Endodermal cell (in vitro differentiated cells): ENCODE measurements around the gene HSBP1L1. TPM values are rescaled to one million over a fixed set of nuclear protein-coding genes. Genes with fewer than 3 reads are reported as not detected.

Experiments used
- DNase-seq: peaks from one replicate; pipeline ENCODE4 v3.0.0-alpha.2; 2017
- H3K27ac ChIP-seq: 2 replicates; pipeline ENCODE4 v1.5.1; 2013; ENCODE audit warnings: mild to moderate bottlenecking, low read depth, low read length, moderate library complexity
- H3K27me3 ChIP-seq: 2 replicates; pipeline ENCODE4 v1.6.1; 2013; ENCODE audit warnings: mild to moderate bottlenecking, low read length, moderate library complexity; ENCODE audit not compliant: insufficient read depth, control insufficient read depth, poor library complexity, severe bottlenecking
- H3K36me3 ChIP-seq: 2 replicates; pipeline ENCODE4 v1.7.0; 2013; ENCODE audit warnings: mild to moderate bottlenecking, low read length, moderate library complexity; ENCODE audit not compliant: control insufficient read depth, insufficient read depth
- H3K4me1 ChIP-seq: one replicate; pipeline ENCODE4 v1.7.0; 2013; ENCODE audit warnings: low read length; ENCODE audit not compliant: control insufficient read depth, insufficient read depth
- H3K4me3 ChIP-seq: 2 replicates; pipeline ENCODE4 v1.5.1; 2013; ENCODE audit warnings: mild to moderate bottlenecking, low read length, moderate library complexity
- H3K9ac ChIP-seq: 2 replicates; pipeline ENCODE4 v1.6.1; 2013; ENCODE audit warnings: mild to moderate bottlenecking, low read length, moderate library complexity; ENCODE audit not compliant: poor library complexity, severe bottlenecking; ENCODE audit errors: extremely low read depth
- H3K9me3 ChIP-seq: 2 replicates; pipeline ENCODE4 v1.6.1; 2013; ENCODE audit warnings: mild to moderate bottlenecking, low read length, moderate library complexity; ENCODE audit not compliant: control insufficient read depth
- H3K27ac Mint-ChIP-seq: 2 replicates; pipeline ENCODE4 v1.8.0; 2020; ENCODE audit warnings: mixed read lengths
- H3K27me3 Mint-ChIP-seq: 2 replicates; pipeline ENCODE4 v1.8.0; 2021; ENCODE audit warnings: mild to moderate bottlenecking, mixed read lengths; ENCODE audit not compliant: insufficient read depth
- H3K36me3 Mint-ChIP-seq: 2 replicates; pipeline ENCODE4 v1.8.0; 2020; ENCODE audit warnings: low read depth, mixed read lengths
- H3K4me1 Mint-ChIP-seq: 2 replicates; pipeline ENCODE4 v1.8.0; 2020; ENCODE audit warnings: mixed read lengths
- H3K4me3 Mint-ChIP-seq: 2 replicates; pipeline ENCODE4 v1.8.0; 2020; ENCODE audit warnings: mild to moderate bottlenecking, moderate library complexity, mixed read lengths
- H3K9me3 Mint-ChIP-seq: 2 replicates; pipeline ENCODE4 v1.8.0; 2020; ENCODE audit warnings: mild to moderate bottlenecking, mixed read lengths
- CTCF ChIP-seq: fragments of 200-600 bp; sonication (generic); conservative IDR thresholded peaks from 2 replicates; pipeline ENCODE4 v1.5.0; 2021; ENCODE audit warnings: antibody characterized with exemption, mild to moderate bottlenecking
- WGBS, 2 experiments: methylation state at CpG; one replicate each; pipeline versions ENCODE4 v1.1.5 to v1.1.7; 2013; ENCODE audit warnings: missing lambda C conversion rate in 2 of 2, mixed read lengths in 1 of 2; ENCODE audit not compliant: insufficient coverage in 1 of 2, insufficient read length in 1 of 2; 5-methylcytosine and 5-hydroxymethylcytosine counted together
- total RNA-seq, 2 donors: library from RNA; stranded (reverse); fragmentation: NEBNext Ultra II Directional in 1 of 2; extraction: Animal tissue kit (Norgen Biotek cat#: 25700) in 1 of 2; gene quantifications; 2 replicates in 1 of 2; 3 replicates in 1 of 2; pipeline ENCODE4 v1.2.1, GENCODE V29; 2021

The HSBP1L1 gene
- total RNA-seq, 2 donors from 2014 or later = 2.6 to 2.7 TPM

DNA sequence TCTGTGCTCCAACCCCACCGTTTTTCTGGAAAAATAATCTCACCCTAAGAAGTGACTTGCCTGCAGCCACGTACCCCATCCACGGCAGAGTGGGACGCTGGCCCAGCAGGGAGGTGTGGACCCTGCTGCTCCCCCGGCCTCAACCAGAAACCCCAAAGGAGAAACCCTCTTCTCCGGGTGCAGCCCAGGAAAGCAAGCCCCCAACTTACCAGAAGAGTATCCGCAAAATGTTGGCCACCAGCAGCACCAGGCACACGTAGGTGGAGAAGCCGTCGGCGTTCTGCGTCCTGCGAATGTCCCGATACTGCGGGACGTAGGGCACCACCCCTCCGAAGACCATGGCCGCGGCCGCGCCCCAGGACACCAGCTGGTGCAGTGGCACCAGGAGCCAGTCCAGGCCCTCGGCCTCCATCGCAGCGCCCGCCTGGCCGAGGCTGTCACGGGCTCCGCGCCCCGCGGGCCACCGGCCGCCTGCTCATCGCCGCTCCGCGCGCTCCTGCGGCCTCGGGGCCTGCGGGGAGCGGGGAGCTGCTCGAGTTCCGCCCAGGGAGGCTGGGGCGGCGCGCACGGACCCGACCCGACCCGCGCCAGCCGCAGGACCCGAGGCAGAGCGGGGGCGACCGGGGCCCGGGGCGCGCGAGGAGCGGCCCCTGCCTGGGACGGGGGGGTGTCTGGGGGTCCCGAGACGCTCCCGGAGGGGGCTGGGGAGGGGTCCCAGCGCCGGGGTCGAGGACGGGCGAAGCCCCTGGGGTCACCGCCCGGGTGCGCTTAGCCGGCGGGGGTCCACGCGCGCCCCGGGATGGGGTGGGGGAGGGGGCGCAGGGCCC is 13.7 kb upstream of the HSBP1L1 start:
- H3K9ac ChIP-seq = no peak overlapping the region
- no peak overlapping the region for H3K27ac Mint-ChIP-seq
- H3K4me3 ChIP-seq = peak overlapping the region; percentile 84
- no peaks in the 10 kb centered on the region for H3K9me3 Mint-ChIP-seq
- no peaks in the 10 kb centered on the region for H3K4me1 ChIP-seq
- H3K9me3 ChIP-seq = no peaks in the 10 kb centered on the region
- WGBS, 2 experiments = 7 to 27% methylated on average over 14 to 81 of the region's 81 CpGs
- peaks cover 64% of the 10 kb centered on the region for H3K27me3 Mint-ChIP-seq
- no peak overlapping the region for H3K27ac ChIP-seq
- H3K36me3 ChIP-seq = peaks cover 11% of the 10 kb centered on the region
- peaks cover 3% of the 10 kb centered on the region for H3K4me1 Mint-ChIP-seq
- peak overlapping the region; percentile 62 for H3K4me3 Mint-ChIP-seq
- peaks cover 19% of the 10 kb centered on the region for H3K36me3 Mint-ChIP-seq
- peak; percentile 73 for DNase-seq
- H3K27me3 ChIP-seq = peaks cover 15% of the 10 kb centered on the region
- TF ChIP-seq CTCF = no peak

DNA sequence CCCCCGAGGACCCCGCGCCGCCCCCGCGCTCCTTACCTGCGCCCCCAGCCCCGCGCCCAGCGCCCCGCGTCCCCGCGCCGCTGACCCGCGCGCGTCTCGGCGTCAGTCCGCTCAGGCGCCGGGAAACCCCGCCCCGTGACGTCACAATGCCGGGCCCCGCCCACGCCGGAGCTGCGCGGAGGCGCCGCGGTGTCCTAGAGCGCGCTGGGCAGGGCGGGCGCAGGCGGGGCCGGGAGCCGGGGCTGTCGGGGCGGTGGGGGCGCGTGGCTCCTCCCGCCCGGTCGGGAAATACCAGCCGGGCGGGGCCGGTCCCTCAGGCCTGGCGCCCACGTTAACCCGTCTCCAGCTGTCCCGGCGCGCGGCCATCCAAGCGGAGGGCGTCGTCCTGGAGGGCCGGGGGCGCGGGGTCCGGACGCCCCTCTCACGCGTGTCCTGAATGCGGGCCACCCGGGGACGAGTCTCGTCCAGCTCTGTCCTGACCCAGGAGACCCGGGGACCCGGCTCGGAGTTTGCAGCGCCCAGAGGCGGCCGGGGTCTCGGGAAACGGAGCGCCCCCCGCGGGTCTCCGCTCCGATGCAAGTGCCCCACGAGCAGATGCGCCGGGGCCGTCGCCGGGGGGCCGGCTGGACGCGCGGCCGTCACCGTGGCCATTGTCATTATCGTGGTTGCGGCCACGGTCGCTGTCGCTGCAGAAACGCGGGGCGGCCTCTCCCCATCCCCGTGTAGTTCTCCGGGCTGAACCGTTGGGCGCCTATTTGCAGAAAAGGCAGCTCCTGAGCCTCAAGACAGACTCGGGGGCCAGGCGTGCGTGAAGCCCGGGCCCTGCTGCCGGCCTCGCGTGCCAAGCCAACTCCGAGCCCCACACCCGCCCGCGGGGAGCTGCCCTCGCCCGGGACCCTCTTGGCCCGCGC is 12.6 kb upstream of the HSBP1L1 start, which contains the start of gene SLC66A2:
Gene SLC66A2 (minus strand): TSS at position 109 of the 911 bp plus-strand sequence. CDS start 727 bp downstream, outside the sequence.
- H3K27ac Mint-ChIP-seq = no peak within 1 kb of the TSS
- Histone ChIP-seq H3K9ac (no peak within 1 kb of the TSS), H3K27me3 (peaks cover 15% of the 10 kb centered on the region), H3K36me3 (peaks cover 11% of the 10 kb centered on the region), H3K4me1 (no peaks in the 10 kb centered on the region), H3K4me3 (peak within 1 kb of the TSS; percentile 84), H3K9me3 (no peaks in the 10 kb centered on the region), H3K27ac (no peak within 1 kb of the TSS)
- no peaks in the 10 kb centered on the region for H3K9me3 Mint-ChIP-seq
- peak; percentile 96 for DNase-seq
- H3K4me3 Mint-ChIP-seq = peak within 1 kb of the TSS; percentile 62
- WGBS, 2 experiments = 0 to 1% methylated on average over 22 to 126 of the region's 126 CpGs
- peaks cover 19% of the 10 kb centered on the region for H3K36me3 Mint-ChIP-seq
- peaks cover 3% of the 10 kb centered on the region for H3K4me1 Mint-ChIP-seq
- peaks cover 74% of the 10 kb centered on the region for H3K27me3 Mint-ChIP-seq
- peak; percentile 30 for TF ChIP-seq CTCF

GRCh38 chr18:79952456-79952995 is 11.9 kb upstream of the HSBP1L1 start:
- peaks cover 11% of the 10 kb centered on the region for H3K36me3 ChIP-seq
- H3K4me1 Mint-ChIP-seq = peaks cover 3% of the 10 kb centered on the region
- WGBS, 2 experiments = 11 to 40% methylated on average over 1 to 25 of the region's 43 CpGs
- H3K9ac ChIP-seq = no peak overlapping the region
- no peak for TF ChIP-seq CTCF
- H3K27ac ChIP-seq = no peak overlapping the region
- no peaks in the 10 kb centered on the region for H3K9me3 Mint-ChIP-seq
- H3K27ac Mint-ChIP-seq = no peak overlapping the region
- no peak for DNase-seq
- peaks cover 78% of the 10 kb centered on the region for H3K27me3 Mint-ChIP-seq
- H3K36me3 Mint-ChIP-seq = peaks cover 19% of the 10 kb centered on the region
- H3K4me1 ChIP-seq = no peaks in the 10 kb centered on the region
- peak overlapping the region; percentile 73 for H3K4me3 ChIP-seq
- H3K4me3 Mint-ChIP-seq = peak overlapping the region; percentile 62
- H3K27me3 ChIP-seq = peaks cover 15% of the 10 kb centered on the region
- H3K9me3 ChIP-seq = no peaks in the 10 kb centered on the region
